Neural progenitor cell (in vitro differentiated cells): Measurements from ENCODE around the gene B3GNT4.

Experiments used
- CTCF ChIP-seq: fragments of 200-600 bp; sonication (generic); IDR thresholded peaks from 2 replicates; pipeline ENCODE4 v1.5.1; 2017; ENCODE audit warnings: antibody characterized with exemption, mild to moderate bottlenecking
- EZH2 ChIP-seq: fragments of 200-600 bp; sonication (generic); IDR thresholded peaks from 2 replicates; pipeline ENCODE4 v1.6.1; 2017; ENCODE audit warnings: antibody characterized with exemption, mild to moderate bottlenecking, moderate library complexity
- EZH2phosphoT487 ChIP-seq: fragments of 200-600 bp; sonication (generic); IDR thresholded peaks from 2 replicates; pipeline ENCODE4 v1.6.1; 2017; ENCODE audit warnings: antibody characterized with exemption

- no peak for TF ChIP-seq EZH2
- no peak for TF ChIP-seq CTCF
- TF ChIP-seq EZH2phosphoT487: no peak
Observed at GRCh38 chr12:122238861-122239260, 35.4 kb downstream of the B3GNT4 start.
